HCT116 (cell line): ENCODE measurements around the gene HERC2. TPM values are rescaled to one million over a fixed set of nuclear protein-coding genes. Genes with fewer than 3 reads are reported as not detected.
"Not testable (repeated sequence)": the region's sequence is repeated elsewhere in the genome, so short reads cannot be mapped to it uniquely, and the experiment has no call there.

Experiments
- ATAC-seq: fragments of 200-7000 bp; cut with Tn5 transposase; 2 replicates; pipeline ENCODE4 v1.9.1; 2020; ENCODE audit warnings: mild to moderate bottlenecking, moderate library complexity
- BruUV-seq: library from RNA; stranded (reverse); fragments of 400-500 nt; replicated peaks from 2 replicates; lab custom pipeline; 2021; lab: Mats Ljungman, UMichigan
- CTCF ChIA-PET: fragments of 300-600 bp; sonication (Branson Sonifier 250); formaldehyde crosslinking; loops from one replicate; lab custom pipeline; 2021; ENCODE audit warnings: antibody characterized with exemption; lab: Charles Lee
- POLR2A ChIA-PET: fragments of 300-600, 350-600 bp; sonication (Branson Sonifier 250); formaldehyde crosslinking; loops from one replicate; lab custom pipeline; 2021; ENCODE audit warnings: antibody characterized with exemption; lab: Charles Lee
- RAD21 ChIA-PET, 2 experiments: fragments of 300-600 bp; sonication (Branson Sonifier 250); formaldehyde crosslinking; loops; one replicate each; lab custom pipeline; 2023; ENCODE audit warnings: low total read pairs in 2 of 2; ENCODE audit not compliant: uncharacterized antibody in 2 of 2, unreplicated experiment in 2 of 2, low non-redundant PET in 1 of 2; lab: Charles Lee
- DNase-seq: peaks from one replicate; pipeline ENCODE4 v3.0.0-alpha.2; 2010; ENCODE audit warnings: low read depth, low spot score
- H2AFZ ChIP-seq: fragments of 200-600 bp; shearing (Covaris generic), sonication (generic); 2 replicates; pipeline ENCODE4 v1.6.1; 2017; ENCODE audit warnings: low read depth, mixed run types, mixed read lengths, antibody characterized with exemption, low read length; ENCODE audit not compliant: poor library complexity, severe bottlenecking
- H3K27ac ChIP-seq: 2 replicates; pipeline ENCODE4 v1.5.1; 2012; ENCODE audit warnings: low read depth, low read length
- H3K27me3 ChIP-seq: fragments of 200-600 bp; sonication (generic); 2 replicates; pipeline ENCODE4 v1.6.1; 2016; ENCODE audit warnings: mixed run types, low read length, mixed read lengths; ENCODE audit not compliant: insufficient read depth
- H3K36me3 ChIP-seq, 2 experiments: fragments of 200-500 bp in 1 of 2; fragments of 200-600 bp in 1 of 2; sonication (Bioruptor generic) in 1 of 2; sonication (generic) in 1 of 2; 2 replicates each; pipeline versions ENCODE4 v1.5.1 to v1.6.1; 2014 to 2016; ENCODE audit warnings: low read length in 2 of 2, inconsistent platforms in 1 of 2, mixed read lengths in 1 of 2, mixed run types in 1 of 2; ENCODE audit not compliant: insufficient read depth in 2 of 2, control insufficient read depth in 1 of 2
- H3K4me1 ChIP-seq, 2 experiments: fragments of 200-600 bp in 1 of 2; sonication (generic) in 1 of 2; 2 replicates each; pipeline versions ENCODE4 v1.5.1 to v1.6.1; 2012 to 2017; ENCODE audit warnings: low read length in 2 of 2, inconsistent platforms in 1 of 2, mild to moderate bottlenecking in 1 of 2, mixed read lengths in 1 of 2, mixed run types in 1 of 2, moderate library complexity in 1 of 2; ENCODE audit not compliant: insufficient read depth in 2 of 2, control insufficient read depth in 1 of 2
- H3K4me2 ChIP-seq: fragments of 200-600 bp; sonication (generic); 2 replicates; pipeline ENCODE4 v1.6.1; 2017; ENCODE audit warnings: mixed run types, low read length, mixed read lengths
- H3K4me3 ChIP-seq, 2 experiments: fragments of 200-600 bp in 1 of 2; sonication (generic) in 1 of 2; replicated peaks in 1 of 2; 2 replicates each; pipeline ENCODE4 v1.5.1; 2011 to 2016; ENCODE audit warnings: low read length in 2 of 2, control low read depth in 1 of 2, low read depth in 1 of 2, mild to moderate bottlenecking in 1 of 2, mixed read lengths in 1 of 2, mixed run types in 1 of 2
- H3K79me2 ChIP-seq: fragments of 200-600 bp; sonication (generic); 2 replicates; pipeline ENCODE4 v1.6.1; 2017; ENCODE audit warnings: mild to moderate bottlenecking, mixed run types, low read length, moderate library complexity, mixed read lengths; ENCODE audit not compliant: insufficient read depth
- H3K9ac ChIP-seq: fragments of 200-600 bp; sonication (generic); 2 replicates; pipeline ENCODE4 v1.6.1; 2016; ENCODE audit warnings: low read length, mixed read lengths
- H3K9me2 ChIP-seq: fragments of 200-600 bp; sonication (generic), shearing (Covaris generic); 2 replicates; pipeline ENCODE4 v1.6.1; 2017; ENCODE audit warnings: mixed run types, mild to moderate bottlenecking, moderate library complexity; ENCODE audit not compliant: insufficient read depth
- H3K9me3 ChIP-seq, 2 experiments: fragments of 200-500 bp in 1 of 2; fragments of 200-600 bp in 1 of 2; sonication (Bioruptor generic) in 1 of 2; sonication (generic) in 1 of 2; 2 replicates each; pipeline ENCODE4 v1.6.1; 2014 to 2017; ENCODE audit warnings: low read length in 2 of 2, mixed read lengths in 2 of 2, inconsistent platforms in 1 of 2, low read depth in 1 of 2, mild to moderate bottlenecking in 1 of 2, mixed run types in 1 of 2, moderate library complexity in 1 of 2; ENCODE audit not compliant: control insufficient read depth in 1 of 2, insufficient read depth in 1 of 2
- H4K20me1 ChIP-seq: fragments of 200-600 bp; sonication (generic), shearing (Covaris generic); 2 replicates; pipeline ENCODE4 v1.6.1; 2017; ENCODE audit warnings: mixed run types, mild to moderate bottlenecking, moderate library complexity; ENCODE audit not compliant: insufficient read depth
- EGR1 ChIP-seq: IDR thresholded peaks from 2 replicates; pipeline ENCODE4 v1.6.1; 2012; ENCODE audit warnings: low read depth
- ELF1 ChIP-seq: IDR thresholded peaks from 2 replicates; pipeline ENCODE4 v1.6.1; 2012; ENCODE audit warnings: low read depth, borderline replicate concordance
- EZH2 ChIP-seq: fragments of 200-600 bp; sonication (generic); IDR thresholded peaks from 2 replicates; pipeline ENCODE4 v1.6.1; 2017; ENCODE audit warnings: antibody characterized with exemption, mixed run types
- MAX ChIP-seq: IDR thresholded peaks from 2 replicates; pipeline ENCODE4 v1.6.1; 2012
- SIN3A ChIP-seq: IDR thresholded peaks from 2 replicates; pipeline ENCODE4 v1.6.1; 2012; ENCODE audit warnings: low read depth
- TCF7L2 ChIP-seq: IDR thresholded peaks from 2 replicates; pipeline ENCODE4 v1.7.0; 2011; ENCODE audit warnings: borderline replicate concordance, inconsistent platforms; ENCODE audit not compliant: insufficient read depth, insufficient read length; ENCODE audit errors: extremely low read depth
- ZBTB33 ChIP-seq: IDR thresholded peaks from 2 replicates; pipeline ENCODE4 v1.6.1; 2011; ENCODE audit warnings: mild to moderate bottlenecking, low read length, moderate library complexity; ENCODE audit not compliant: insufficient replicate concordance; ENCODE audit errors: extremely low read depth
- intact Hi-C: fragments of 100-400 bp; cut with micrococcal nuclease; formaldehyde crosslinking; loops from 2 replicates; pipeline ENCODE4 v1.10.0; 2022
- total RNA-seq: library from RNA; stranded (reverse); gene quantifications from one replicate; pipeline ENCODE4 v1.2.1, GENCODE V29; 2021; ENCODE audit not compliant: unreplicated experiment

The HERC2 gene
- total RNA-seq, 1 experiment from 2014 or later = 55.5 TPM

- Histone ChIP-seq H3K79me2 (no peaks in the 10 kb centered on the region), H3K9ac (no peak overlapping the region), H3K9me3 (no peaks in the 10 kb centered on the region), H3K4me3 (no peak overlapping the region), H3K36me3 (peaks cover 18 to 20% of the 10 kb centered on the region in 2 experiments; a peak in 3 of 4 replicates), H3K4me1 (no peaks in the 10 kb centered on the region), H3K27me3 (no peaks in the 10 kb centered on the region), H3K9me2 (no peaks in the 10 kb centered on the region), H2AFZ (no peak overlapping the region), H4K20me1 (no peaks in the 10 kb centered on the region), H3K27ac (no peak overlapping the region), H3K4me2 (no peak overlapping the region)
- intact Hi-C loops = no loop called here
- ATAC-seq (no peak), DNase-seq (no peak)
- ChIA-PET RAD21 (no interaction called here), CTCF (no interaction called here), POLR2A (no interaction called here)
- TF ChIP-seq SIN3A (no peak), MAX (no peak), ZBTB33 (no peak), EZH2 (no peak), EGR1 (no peak), TCF7L2 (no peak), ELF1 (no peak)
- no TSS peak for BruUV-seq
Measured at GRCh38 chr15:28243399-28243798, 78.6 kb downstream of the HERC2 start.

DNA sequence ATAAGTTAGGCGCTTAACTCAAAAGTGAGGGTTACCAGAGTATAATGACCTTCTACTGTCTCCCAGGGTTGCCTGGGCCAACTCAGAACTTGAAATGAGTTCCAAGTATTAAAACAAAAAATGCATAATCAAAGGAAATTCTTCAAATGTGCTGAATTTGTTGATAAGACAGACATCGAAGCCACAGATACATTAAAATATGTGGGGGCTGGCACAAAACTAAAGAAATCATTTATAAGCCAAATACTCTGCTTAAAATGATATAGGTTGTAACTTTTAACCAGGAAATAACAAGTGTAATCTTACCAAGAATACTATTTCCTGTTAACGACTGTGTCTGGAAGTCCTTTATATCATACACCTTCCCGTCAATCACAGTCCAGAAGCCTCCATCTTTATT, 83.7 kb downstream of the HERC2 start:
- ATAC-seq, CTCF ChIA-PET, H3K9me3 ChIP-seq, DNase-seq, H3K27ac ChIP-seq, H3K9me2 ChIP-seq, H3K79me2 ChIP-seq, intact Hi-C loops, POLR2A ChIA-PET, H4K20me1 ChIP-seq, H2AFZ ChIP-seq, H3K4me3 ChIP-seq, H3K4me1 ChIP-seq, BruUV-seq, H3K9ac ChIP-seq, H3K27me3 ChIP-seq, RAD21 ChIA-PET, H3K4me2 ChIP-seq, H3K36me3 ChIP-seq: not testable (repeated sequence)

GRCh38 chr15:28231743-28232142, 90.2 kb downstream of the HERC2 start:
- H2AFZ ChIP-seq, intact Hi-C loops, H3K27ac ChIP-seq, POLR2A ChIA-PET, DNase-seq, RAD21 ChIA-PET, H3K4me2 ChIP-seq, CTCF ChIA-PET, H3K36me3 ChIP-seq, H3K9ac ChIP-seq, H3K27me3 ChIP-seq, BruUV-seq, ATAC-seq, H3K9me2 ChIP-seq, H3K4me1 ChIP-seq, H3K9me3 ChIP-seq, H3K79me2 ChIP-seq, H4K20me1 ChIP-seq, H3K4me3 ChIP-seq: not testable (repeated sequence)
